GM19467 (cell line): ENCODE measurements around the gene PHAF1.
A peak's percentile ranks its signal among the peaks of the same experiment; 100 is the strongest.

Source experiments
- ATAC-seq: cut with Tn5 transposase; IDR thresholded peaks from one replicate; pipeline ENCODE4 v1.9.1; 2021; ENCODE audit warnings: mild to moderate bottlenecking, moderate library complexity; ENCODE audit not compliant: unreplicated experiment

PHAF1 gene

GRCh38 chr16:67109407-67110135, at the start of gene PHAF1:
Gene PHAF1, plus strand, starts transcription at chr16:67109941. Its CDS starts 235 bp downstream, at chr16:67110176.
- ATAC-seq, result peak; percentile 76

- ATAC-seq, result no peak
These were observed 46.7 kb upstream of the PHAF1 start for GRCh38 chr16:67063008-67063407.

GRCh38 chr16:67068212-67068753, 41.5 kb upstream of the PHAF1 start:
- ATAC-seq, result no peak

GRCh38 chr16:67071476-67072048, 38.2 kb upstream of the PHAF1 start:
- ATAC-seq, result no peak

GRCh38 chr16:67075331-67075730, 34.4 kb upstream of the PHAF1 start:
- no peak for ATAC-seq

- no peak for ATAC-seq
These were observed 31.9 kb upstream of the PHAF1 start for GRCh38 chr16:67077871-67078270.

- no peak for ATAC-seq
These were observed 27.6 kb upstream of the PHAF1 start for GRCh38 chr16:67082100-67082499.

- no peak for ATAC-seq
These were observed 26.9 kb upstream of the PHAF1 start for GRCh38 chr16:67082891-67083290.

GRCh38 chr16:67084345-67085028, 25.3 kb upstream of the PHAF1 start:
- no peak for ATAC-seq

- ATAC-seq, result no peak
These were observed 22.9 kb upstream of the PHAF1 start for GRCh38 chr16:67086822-67087221.

- no peak for ATAC-seq
These were observed 22.4 kb upstream of the PHAF1 start for GRCh38 chr16:67087291-67087690.

- no peak for ATAC-seq
These were observed 21.9 kb upstream of the PHAF1 start for GRCh38 chr16:67087803-67088202.

GRCh38 chr16:67088551-67088950, 21.2 kb upstream of the PHAF1 start:
- ATAC-seq, result no peak

GRCh38 chr16:67089101-67089500, 20.6 kb upstream of the PHAF1 start:
- ATAC-seq, result no peak

- ATAC-seq, result no peak
These were observed 17.7 kb upstream of the PHAF1 start for GRCh38 chr16:67091906-67092566.

GRCh38 chr16:67093098-67093726, 16.5 kb upstream of the PHAF1 start:
- ATAC-seq, result no peak

GRCh38 chr16:67098599-67098998, 11.1 kb upstream of the PHAF1 start:
- ATAC-seq, result no peak

- ATAC-seq, result no peak
These were observed 9.0 kb upstream of the PHAF1 start for GRCh38 chr16:67100569-67101310.

GRCh38 chr16:67101311-67102082, 8.2 kb upstream of the PHAF1 start:
- ATAC-seq, result no peak
